ENCODE measurements around the gene MPHOSPH9. TPM values are rescaled to one million over a fixed set of nuclear protein-coding genes. Genes with fewer than 3 reads are reported as not detected.
A peak's percentile ranks its signal among the peaks of the same experiment; 100 is the strongest.

MPHOSPH9 gene
- total RNA-seq, 4 donors from 2014 or later, result 17.0 to 43.8 (median 22.1) TPM

DNA sequence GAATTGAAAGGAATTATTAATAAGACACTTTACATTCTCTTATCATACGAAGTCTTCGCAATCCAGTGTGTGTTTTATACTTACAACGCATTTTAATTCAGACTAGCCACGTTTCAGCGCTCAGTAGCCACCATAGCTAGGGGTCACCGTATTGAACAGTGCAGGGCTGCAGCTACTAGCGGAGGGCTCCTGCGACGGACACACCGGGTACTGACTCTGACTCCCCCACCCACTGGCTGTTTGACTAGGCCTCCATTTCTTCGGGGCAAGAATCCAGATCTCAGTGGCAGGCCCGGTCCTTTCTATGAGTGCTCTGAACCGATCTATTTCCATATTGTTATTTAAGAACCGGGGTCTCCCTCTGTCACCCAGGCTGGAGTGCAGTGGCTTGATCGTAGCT, 40.2 kb upstream of the MPHOSPH9 start:
- H3K4me1 ChIP-seq, result peaks cover 13 to 36% (median 21%) of the 10 kb centered on the region in 3 donors
- no peaks in the 10 kb centered on the region for H3K36me3 ChIP-seq
- TF ChIP-seq, protein P1, sequence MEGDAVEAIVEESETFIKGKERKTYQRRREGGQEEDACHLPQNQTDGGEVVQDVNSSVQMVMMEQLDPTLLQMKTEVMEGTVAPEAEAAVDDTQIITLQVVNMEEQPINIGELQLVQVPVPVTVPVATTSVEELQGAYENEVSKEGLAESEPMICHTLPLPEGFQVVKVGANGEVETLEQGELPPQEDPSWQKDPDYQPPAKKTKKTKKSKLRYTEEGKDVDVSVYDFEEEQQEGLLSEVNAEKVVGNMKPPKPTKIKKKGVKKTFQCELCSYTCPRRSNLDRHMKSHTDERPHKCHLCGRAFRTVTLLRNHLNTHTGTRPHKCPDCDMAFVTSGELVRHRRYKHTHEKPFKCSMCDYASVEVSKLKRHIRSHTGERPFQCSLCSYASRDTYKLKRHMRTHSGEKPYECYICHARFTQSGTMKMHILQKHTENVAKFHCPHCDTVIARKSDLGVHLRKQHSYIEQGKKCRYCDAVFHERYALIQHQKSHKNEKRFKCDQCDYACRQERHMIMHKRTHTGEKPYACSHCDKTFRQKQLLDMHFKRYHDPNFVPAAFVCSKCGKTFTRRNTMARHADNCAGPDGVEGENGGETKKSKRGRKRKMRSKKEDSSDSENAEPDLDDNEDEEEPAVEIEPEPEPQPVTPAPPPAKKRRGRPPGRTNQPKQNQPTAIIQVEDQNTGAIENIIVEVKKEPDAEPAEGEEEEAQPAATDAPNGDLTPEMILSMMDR (IDR thresholded peaks at IDR 0.05), result no peak
- no peak overlapping the region for H3K27ac ChIP-seq
- DNase-seq, result no peak
- WGBS, 2 donors, result 85 to 86% methylated on average over 12 to 15 of the region's 15 CpGs
- no peaks in the 10 kb centered on the region for H3K9me3 ChIP-seq
- H3K27me3 ChIP-seq, result no peaks in the 10 kb centered on the region
- intact Hi-C loops (cut with DNase I), result no loop called here
- no peak overlapping the region for H3K4me3 ChIP-seq

DNA sequence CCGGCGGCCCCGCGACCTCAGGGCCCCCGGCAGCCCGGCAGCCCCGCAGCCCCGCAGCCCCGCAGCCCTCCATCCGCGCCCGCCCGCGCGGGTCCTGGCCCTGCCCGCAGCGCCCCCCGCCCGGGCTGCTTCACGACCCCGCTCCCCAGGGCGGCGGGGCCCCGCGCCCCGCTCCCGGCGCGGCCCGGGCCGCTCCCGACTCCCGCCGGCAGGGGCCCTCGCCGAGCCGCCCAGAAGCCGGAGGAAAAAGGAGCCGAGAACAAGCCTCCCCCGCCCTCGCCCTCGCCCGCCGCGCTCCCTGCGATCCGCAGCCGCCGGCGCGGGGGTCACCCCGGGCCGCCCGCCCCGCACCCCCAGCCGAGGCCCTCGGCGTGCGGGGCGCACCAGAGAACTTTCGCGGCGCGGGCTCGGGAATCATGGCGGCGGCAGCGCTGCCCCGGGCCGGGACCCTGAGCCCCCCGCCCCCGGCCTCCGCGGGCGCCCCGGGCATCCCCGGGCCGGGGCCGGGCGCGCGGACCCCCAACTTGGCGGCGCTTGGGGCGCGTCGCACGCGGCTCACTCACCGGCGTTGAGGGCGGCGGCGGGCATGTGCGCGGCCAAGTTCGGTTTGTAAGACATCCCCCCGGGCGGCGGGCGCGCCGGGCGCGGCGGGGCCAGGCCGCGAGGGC, 38.2 kb upstream of the MPHOSPH9 start:
- Histone ChIP-seq H3K36me3 (peaks cover 0 to 18% (median 0%) of the 10 kb centered on the region in 3 donors), H3K27me3 (no peaks in the 10 kb centered on the region), H3K9me3 (no peaks in the 10 kb centered on the region), H3K4me3 (peak overlapping the region; percentile 68 to 84 (median 76)), H3K4me1 (peaks cover 14 to 56% (median 26%) of the 10 kb centered on the region in 3 donors), H3K27ac (peak overlapping the region; percentile 90 to 95 (median 94))
- DNase-seq, result no peak
- no CpG with 5 or more reads among the region's 108 CpGs for WGBS, 2 donors
- intact Hi-C loops (cut with DNase I), result no loop called here
- TF ChIP-seq, protein P1 (IDR thresholded peaks at IDR 0.05), result peak in 5 of 6 experiments; percentile 25 to 82 (median 66)
- no peak for TF ChIP-seq POLR2A (IDR thresholded peaks at IDR 0.05)

DNA sequence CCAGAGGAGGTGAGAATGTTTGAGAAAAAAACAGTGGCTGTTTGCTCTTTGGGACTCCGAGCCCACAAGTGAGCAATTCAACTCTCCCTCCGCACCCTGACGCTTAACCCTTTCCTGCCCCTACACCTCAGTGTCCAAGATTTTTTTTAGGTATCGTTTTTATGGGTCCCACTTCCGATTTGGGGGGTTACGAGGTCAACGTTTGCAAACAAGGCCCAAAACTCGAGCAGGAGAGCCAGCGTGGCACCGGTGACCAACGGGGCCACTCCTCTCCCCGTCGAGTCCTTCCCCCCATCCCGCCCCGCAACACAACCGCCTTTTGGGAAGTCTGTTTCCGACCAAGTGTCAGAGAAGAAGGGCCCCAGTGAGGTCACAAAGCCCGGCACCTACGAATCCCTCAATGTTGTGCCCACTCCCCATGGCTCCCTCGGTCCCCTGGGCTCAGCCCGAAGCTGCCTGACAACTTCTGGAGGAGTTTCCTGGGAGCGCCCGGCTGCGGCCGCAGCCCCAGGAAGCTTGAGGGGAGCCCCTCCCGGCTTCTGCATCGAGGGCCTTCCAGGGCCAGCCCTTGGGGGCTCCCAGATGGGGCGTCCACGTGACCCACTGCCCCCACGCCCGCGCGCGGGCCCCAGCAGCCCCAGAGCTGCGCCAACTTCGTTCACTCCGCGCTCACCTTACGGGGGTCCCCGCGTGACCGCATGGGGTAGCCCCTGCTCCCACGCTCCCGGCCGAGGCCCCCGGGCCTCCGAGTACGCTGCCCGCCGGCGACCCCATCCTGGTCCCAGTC, 37.5 kb upstream of the MPHOSPH9 start:
- Histone ChIP-seq H3K4me3 (peak overlapping the region; percentile 68 to 84 (median 76)), H3K4me1 (peaks cover 14 to 63% (median 26%) of the 10 kb centered on the region in 3 donors), H3K27me3 (no peaks in the 10 kb centered on the region), H3K27ac (peak overlapping the region; percentile 90 to 95 (median 94)), H3K9me3 (no peaks in the 10 kb centered on the region), H3K36me3 (peaks cover 0 to 25% (median 0%) of the 10 kb centered on the region in 3 donors)
- no peak for DNase-seq
- 0% methylated on average over 4 to 9 of the region's 51 CpGs for WGBS, 2 donors
- intact Hi-C loops (cut with DNase I), result no loop called here
- TF ChIP-seq, protein P1 (IDR thresholded peaks at IDR 0.05), result no peak
- no peak for TF ChIP-seq POLR2A (IDR thresholded peaks at IDR 0.05)

DNA sequence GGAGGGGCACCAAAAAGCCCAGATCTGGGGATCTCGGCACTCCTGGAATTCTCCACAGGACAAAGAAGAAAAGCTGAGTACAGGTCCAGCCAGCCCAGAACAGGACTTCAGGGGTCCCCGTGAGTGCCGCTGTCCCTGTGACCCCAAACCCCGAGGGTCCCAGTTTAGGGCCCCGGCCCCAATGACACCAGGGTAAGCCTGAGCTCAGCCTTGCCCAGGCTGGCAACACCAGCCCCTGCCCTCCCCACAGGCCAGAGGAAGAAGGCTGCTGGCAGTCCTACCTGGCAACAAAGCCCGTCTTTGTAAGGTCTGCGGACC, 36.9 kb upstream of the MPHOSPH9 start:
- DNase-seq, result no peak
- Histone ChIP-seq H3K4me1 (peaks cover 14 to 64% (median 26%) of the 10 kb centered on the region in 3 donors), H3K4me3 (peak overlapping the region; percentile 68 to 84 (median 76)), H3K36me3 (peaks cover 0 to 31% (median 0%) of the 10 kb centered on the region in 3 donors), H3K27ac (peak overlapping the region; percentile 90 to 95 (median 94)), H3K9me3 (no peaks in the 10 kb centered on the region), H3K27me3 (no peaks in the 10 kb centered on the region)
- TF ChIP-seq POLR2A (IDR thresholded peaks at IDR 0.05), result no peak
- TF ChIP-seq, protein P1 (IDR thresholded peaks at IDR 0.05), result no peak
- WGBS, 2 donors, result 0 to 5% methylated on average over 1 to 3 of the region's 7 CpGs
- intact Hi-C loops (cut with DNase I), result no loop called here

DNA sequence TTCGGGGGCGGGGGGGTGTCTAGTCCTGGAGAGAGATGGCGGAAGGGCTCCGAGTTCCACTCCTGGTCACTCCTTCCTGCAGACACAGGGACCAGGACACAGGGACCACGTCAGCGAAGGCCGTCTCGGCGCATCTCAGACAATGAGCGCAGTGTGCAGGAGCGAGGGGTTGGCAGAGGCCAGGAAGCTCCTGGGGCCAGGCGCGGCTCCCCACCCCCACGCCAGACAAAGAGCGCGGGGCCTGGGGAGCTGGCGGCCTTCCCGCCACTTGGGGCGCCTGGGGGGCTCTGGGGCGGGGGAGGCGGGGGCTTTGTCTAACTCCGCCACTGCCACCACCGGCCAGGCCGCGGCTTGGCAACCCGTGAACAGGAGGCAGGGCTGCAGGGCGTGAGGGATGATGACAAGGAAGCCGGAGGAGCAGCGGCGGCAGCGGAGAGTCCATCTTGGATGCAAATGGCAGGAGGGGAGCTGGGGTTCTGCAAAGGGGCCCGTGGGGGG, 36.5 kb upstream of the MPHOSPH9 start:
- Histone ChIP-seq H3K27me3 (no peaks in the 10 kb centered on the region), H3K27ac (peak overlapping the region; percentile 90 to 95 (median 94)), H3K36me3 (peaks cover 0 to 35% (median 0%) of the 10 kb centered on the region in 3 donors), H3K9me3 (no peaks in the 10 kb centered on the region), H3K4me1 (peaks cover 14 to 64% (median 26%) of the 10 kb centered on the region in 3 donors), H3K4me3 (peak overlapping the region; percentile 68 to 84 (median 76))
- DNase-seq, result no peak
- TF ChIP-seq POLR2A (IDR thresholded peaks at IDR 0.05), result no peak
- TF ChIP-seq, protein P1 (IDR thresholded peaks at IDR 0.05), result no peak
- WGBS, 2 donors, result 5 to 17% methylated on average over 1 to 8 of the region's 32 CpGs
- intact Hi-C loops (cut with DNase I), result no loop called here
